ENCODE data around the gene CD36. TPM values are rescaled to one million over a fixed set of nuclear protein-coding genes. Genes with fewer than 3 reads are reported as not detected.

The CD36 gene
- total RNA-seq, 4 donors from 2014 or later: 5.4 to 186 (median 12.1) TPM

DNA sequence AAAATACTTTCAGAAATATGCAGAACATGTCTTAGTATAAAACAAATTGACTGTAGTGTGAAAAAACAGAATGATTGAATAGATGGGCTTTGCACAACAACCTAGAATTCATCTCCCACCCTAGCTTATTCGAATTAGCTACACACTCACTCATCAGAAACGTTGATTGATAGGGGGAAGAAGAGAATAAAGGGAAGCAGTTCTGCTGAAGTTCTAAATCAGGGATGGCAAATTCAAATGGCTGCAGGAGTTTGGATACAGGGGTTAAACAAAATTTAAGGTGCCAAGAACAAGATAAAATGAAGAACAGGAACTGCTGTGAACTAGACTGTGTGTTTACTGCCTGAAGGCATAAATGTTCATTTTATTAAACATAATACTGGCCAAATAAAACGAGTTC, 9.0 kb downstream of the CD36 start:
- DNase-seq: no peak
- TF ChIP-seq, protein P1, sequence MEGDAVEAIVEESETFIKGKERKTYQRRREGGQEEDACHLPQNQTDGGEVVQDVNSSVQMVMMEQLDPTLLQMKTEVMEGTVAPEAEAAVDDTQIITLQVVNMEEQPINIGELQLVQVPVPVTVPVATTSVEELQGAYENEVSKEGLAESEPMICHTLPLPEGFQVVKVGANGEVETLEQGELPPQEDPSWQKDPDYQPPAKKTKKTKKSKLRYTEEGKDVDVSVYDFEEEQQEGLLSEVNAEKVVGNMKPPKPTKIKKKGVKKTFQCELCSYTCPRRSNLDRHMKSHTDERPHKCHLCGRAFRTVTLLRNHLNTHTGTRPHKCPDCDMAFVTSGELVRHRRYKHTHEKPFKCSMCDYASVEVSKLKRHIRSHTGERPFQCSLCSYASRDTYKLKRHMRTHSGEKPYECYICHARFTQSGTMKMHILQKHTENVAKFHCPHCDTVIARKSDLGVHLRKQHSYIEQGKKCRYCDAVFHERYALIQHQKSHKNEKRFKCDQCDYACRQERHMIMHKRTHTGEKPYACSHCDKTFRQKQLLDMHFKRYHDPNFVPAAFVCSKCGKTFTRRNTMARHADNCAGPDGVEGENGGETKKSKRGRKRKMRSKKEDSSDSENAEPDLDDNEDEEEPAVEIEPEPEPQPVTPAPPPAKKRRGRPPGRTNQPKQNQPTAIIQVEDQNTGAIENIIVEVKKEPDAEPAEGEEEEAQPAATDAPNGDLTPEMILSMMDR (IDR thresholded peaks at IDR 0.05): no peak
- TF ChIP-seq POLR2A (IDR thresholded peaks at IDR 0.05): no peak
- Histone ChIP-seq H3K4me1 (no peaks in the 10 kb centered on the region), H3K27me3 (no peaks in the 10 kb centered on the region), H3K4me3 (no peak overlapping the region), H3K36me3 (no peaks in the 10 kb centered on the region), H3K27ac (no peak overlapping the region), H3K9me3 (no peaks in the 10 kb centered on the region)
- intact Hi-C loops (cut with DNase I; ENCODE audit: low total_unique reads): no loop called here

DNA sequence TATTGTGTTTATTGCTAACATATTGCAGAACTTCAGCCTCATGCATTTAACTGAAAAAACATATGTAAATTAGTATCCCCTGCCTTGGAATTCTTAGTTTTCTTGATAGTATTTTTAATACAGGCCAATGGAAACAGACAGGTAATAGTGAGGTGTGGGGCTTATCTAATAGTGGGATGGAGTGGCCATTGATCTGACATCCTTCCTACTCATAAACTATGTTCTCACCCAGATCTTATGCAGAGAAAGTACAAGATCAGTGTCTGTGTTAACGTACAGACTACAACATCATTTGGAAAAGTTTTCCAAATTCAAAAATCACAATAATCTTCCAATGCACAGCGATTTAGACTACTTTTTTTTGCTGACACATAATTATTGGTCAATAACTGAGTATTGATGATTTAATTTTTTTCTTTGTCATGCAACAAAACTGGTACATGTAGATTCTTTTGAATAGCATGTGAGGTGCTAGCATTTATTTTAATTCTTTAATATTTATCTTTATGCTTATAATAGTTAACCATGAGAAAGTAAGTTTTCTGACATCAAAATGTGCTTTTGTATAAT, 9.7 kb downstream of the CD36 start:
- H3K27ac ChIP-seq: no peak overlapping the region
- no peaks in the 10 kb centered on the region for H3K36me3 ChIP-seq
- no peak for TF ChIP-seq POLR2A (IDR thresholded peaks at IDR 0.05)
- TF ChIP-seq, protein P1 (IDR thresholded peaks at IDR 0.05): no peak
- no peak overlapping the region for H3K4me3 ChIP-seq
- H3K27me3 ChIP-seq: peaks cover 0 to 2% of the 10 kb centered on the region in 2 donors
- H3K9me3 ChIP-seq: no peaks in the 10 kb centered on the region
- no peaks in the 10 kb centered on the region for H3K4me1 ChIP-seq
- intact Hi-C loops (cut with DNase I; ENCODE audit: low total_unique reads): no loop called here
- DNase-seq: no peak

DNA sequence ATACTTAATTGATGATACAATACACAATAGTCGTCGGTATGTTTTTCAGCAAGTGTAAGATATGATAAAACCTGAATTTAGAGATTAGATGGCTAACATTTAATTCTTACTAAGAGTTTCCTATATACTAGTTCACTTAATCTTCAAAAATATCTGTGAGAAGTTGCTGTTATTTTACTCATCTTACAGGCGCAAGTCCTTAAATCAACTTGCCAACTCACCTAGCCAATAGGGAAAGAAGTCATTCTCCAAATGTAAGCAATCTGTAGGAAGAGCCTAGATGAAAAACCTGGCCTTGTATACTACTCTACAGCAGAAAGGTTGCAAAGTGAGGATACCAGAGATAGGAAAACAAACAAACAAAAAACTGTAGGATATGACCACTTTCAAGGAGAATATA, 10.6 kb downstream of the CD36 start:
- DNase-seq: no peak
- TF ChIP-seq, protein P1 (IDR thresholded peaks at IDR 0.05): no peak
- TF ChIP-seq POLR2A (IDR thresholded peaks at IDR 0.05): no peak
- H3K9me3 ChIP-seq: no peaks in the 10 kb centered on the region
- H3K4me3 ChIP-seq: no peak overlapping the region
- no peaks in the 10 kb centered on the region for H3K4me1 ChIP-seq
- no peaks in the 10 kb centered on the region for H3K36me3 ChIP-seq
- no peak overlapping the region for H3K27ac ChIP-seq
- H3K27me3 ChIP-seq: peaks cover 0 to 2% of the 10 kb centered on the region in 2 donors
- intact Hi-C loops (cut with DNase I; ENCODE audit: low total_unique reads): no loop called here

DNA sequence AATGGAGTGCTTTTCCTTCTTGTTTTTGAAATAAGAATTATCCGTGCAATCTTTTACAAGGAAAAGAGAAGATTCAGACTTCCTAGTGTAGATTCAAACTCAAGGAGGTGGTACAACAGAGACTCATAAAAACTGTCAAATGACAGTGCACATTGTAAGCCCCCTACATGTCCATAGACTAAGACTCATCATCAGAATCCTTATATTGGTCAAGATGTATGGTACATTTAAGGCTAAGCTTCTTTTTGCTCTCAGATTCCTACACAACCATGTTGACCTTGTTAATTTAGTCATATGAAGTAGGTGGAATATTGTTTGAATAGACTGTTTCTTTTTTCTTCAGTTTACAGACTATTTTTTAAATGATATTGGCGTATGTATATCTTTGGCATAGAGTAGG, 11.6 kb downstream of the CD36 start:
- no peak overlapping the region for H3K27ac ChIP-seq
- intact Hi-C loops (cut with DNase I; ENCODE audit: low total_unique reads): no loop called here
- H3K4me1 ChIP-seq: no peaks in the 10 kb centered on the region
- TF ChIP-seq, protein P1 (IDR thresholded peaks at IDR 0.05): no peak
- TF ChIP-seq POLR2A (IDR thresholded peaks at IDR 0.05): no peak
- peaks cover 0 to 2% of the 10 kb centered on the region in 2 donors for H3K27me3 ChIP-seq
- H3K9me3 ChIP-seq: no peaks in the 10 kb centered on the region
- no peak for DNase-seq
- H3K36me3 ChIP-seq: no peaks in the 10 kb centered on the region
- no peak overlapping the region for H3K4me3 ChIP-seq

DNA sequence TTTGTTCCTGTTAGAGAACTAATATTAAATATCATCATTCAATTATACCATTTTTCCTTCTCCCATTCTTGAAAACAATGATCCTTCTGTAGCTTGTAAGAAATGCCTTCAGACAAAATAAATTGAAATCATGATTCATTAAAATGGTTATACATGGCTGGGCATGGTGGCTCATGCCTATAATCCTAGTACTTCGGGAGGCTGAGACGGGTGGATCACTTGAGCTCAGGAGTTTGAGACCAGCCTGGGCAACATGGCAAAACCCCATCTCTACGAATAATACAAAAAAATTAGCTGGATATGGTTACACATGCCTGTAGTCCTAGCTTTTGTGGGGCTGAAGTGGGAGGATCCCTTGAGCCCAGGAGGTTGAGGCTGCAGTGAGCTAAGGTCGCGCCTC, 13.0 kb downstream of the CD36 start:
- no peak overlapping the region for H3K4me3 ChIP-seq
- peaks cover 0 to 2% of the 10 kb centered on the region in 2 donors for H3K27me3 ChIP-seq
- no peaks in the 10 kb centered on the region for H3K9me3 ChIP-seq
- no peak for DNase-seq
- H3K36me3 ChIP-seq: no peaks in the 10 kb centered on the region
- H3K4me1 ChIP-seq: no peaks in the 10 kb centered on the region
- H3K27ac ChIP-seq: no peak overlapping the region
- intact Hi-C loops (cut with DNase I; ENCODE audit: low total_unique reads): no loop called here
- TF ChIP-seq POLR2A (IDR thresholded peaks at IDR 0.05): no peak
- TF ChIP-seq, protein P1 (IDR thresholded peaks at IDR 0.05): no peak

All from uterus (tissue), 4 donors.